Nephron progenitor cell (in vitro differentiated cells): Measurements from ENCODE around the gene RRP1B.
A peak's percentile ranks its signal among the peaks of the same experiment; 100 is the strongest.
"Not testable (repeated sequence)": the region's sequence is repeated elsewhere in the genome, so short reads cannot be mapped to it uniquely, and the experiment has no call there.

ENCODE experiments used
- DNase-seq: peaks from one replicate; pipeline ENCODE4 v3.0.0; 2021
- H3K27ac Mint-ChIP-seq: 2 replicates; pipeline ENCODE4 v1.8.0; 2021; ENCODE audit warnings: mild to moderate bottlenecking, moderate library complexity, mixed read lengths
- H3K27me3 Mint-ChIP-seq: 2 replicates; pipeline ENCODE4 v1.8.0; 2021; ENCODE audit warnings: mild to moderate bottlenecking, low read depth, mixed read lengths; ENCODE audit not compliant: poor library complexity
- H3K36me3 Mint-ChIP-seq: 2 replicates; pipeline ENCODE4 v1.8.0; 2021; ENCODE audit warnings: low read depth, mixed read lengths
- H3K4me1 Mint-ChIP-seq: 2 replicates; pipeline ENCODE4 v1.8.0; 2021; ENCODE audit warnings: mixed read lengths
- H3K4me3 Mint-ChIP-seq: 2 replicates; pipeline ENCODE4 v1.8.0; 2021; ENCODE audit warnings: mild to moderate bottlenecking, moderate library complexity, mixed read lengths
- H3K9me3 Mint-ChIP-seq: 2 replicates; pipeline ENCODE4 v1.8.0; 2021; ENCODE audit warnings: mild to moderate bottlenecking, moderate library complexity, mixed read lengths
- CTCF ChIP-seq: fragments of 200-600 bp; sonication (generic); IDR thresholded peaks from 2 replicates; pipeline ENCODE4 v1.5.0; 2021; ENCODE audit warnings: antibody characterized with exemption

Gene RRP1B

GRCh38 chr21:43669828-43670605, 10.7 kb downstream of the RRP1B start:
- Mint-ChIP-seq H3K27me3 (no peaks in the 10 kb centered on the region), H3K9me3 (peaks cover 3% of the 10 kb centered on the region), H3K36me3 (peaks cover 67% of the 10 kb centered on the region), H3K4me1 (no peaks in the 10 kb centered on the region), H3K27ac (peak overlapping the region; percentile 86), H3K4me3 (no peak overlapping the region)
- no peak for DNase-seq
- no peak for TF ChIP-seq CTCF

- no peak for TF ChIP-seq CTCF
- DNase-seq, result no peak
- no peaks in the 10 kb centered on the region for H3K4me1 Mint-ChIP-seq
- no peaks in the 10 kb centered on the region for H3K27me3 Mint-ChIP-seq
- no peaks in the 10 kb centered on the region for H3K9me3 Mint-ChIP-seq
- H3K4me3 Mint-ChIP-seq, result no peak overlapping the region
- H3K36me3 Mint-ChIP-seq, result peaks cover 77% of the 10 kb centered on the region
- H3K27ac Mint-ChIP-seq, result no peak overlapping the region
Observed at GRCh38 chr21:43675871-43676270, 16.5 kb downstream of the RRP1B start.

GRCh38 chr21:43676391-43676790, 17.0 kb downstream of the RRP1B start:
- Mint-ChIP-seq H3K4me3 (no peak overlapping the region), H3K9me3 (no peaks in the 10 kb centered on the region), H3K27ac (no peak overlapping the region), H3K27me3 (no peaks in the 10 kb centered on the region), H3K36me3 (peaks cover 77% of the 10 kb centered on the region), H3K4me1 (no peaks in the 10 kb centered on the region)
- no peak for DNase-seq
- TF ChIP-seq CTCF, result no peak

- H3K36me3 Mint-ChIP-seq, result peaks cover 69% of the 10 kb centered on the region
Observed at GRCh38 chr21:43679951-43680350, 20.6 kb downstream of the RRP1B start.

GRCh38 chr21:43680421-43680820, 21.1 kb downstream of the RRP1B start:
- not testable (repeated sequence) for H3K4me3 Mint-ChIP-seq, H3K9me3 Mint-ChIP-seq, H3K4me1 Mint-ChIP-seq, H3K27me3 Mint-ChIP-seq, H3K27ac Mint-ChIP-seq, DNase-seq
- H3K36me3 Mint-ChIP-seq, result peaks cover 69% of the 10 kb centered on the region

More at GRCh38 chr21:43679951-43680350, 20.6 kb downstream of the RRP1B start:
- Mint-ChIP-seq H3K9me3 (no peaks in the 10 kb centered on the region), H3K4me1 (no peaks in the 10 kb centered on the region), H3K27ac (peak overlapping the region; percentile 75), H3K4me3 (no peak overlapping the region), H3K27me3 (no peaks in the 10 kb centered on the region)
- TF ChIP-seq CTCF, result no peak
- no peak for DNase-seq

GRCh38 chr21:43681650-43682049, 22.3 kb downstream of the RRP1B start:
- no peaks in the 10 kb centered on the region for H3K9me3 Mint-ChIP-seq

More at GRCh38 chr21:43681650-43682049, 22.3 kb downstream of the RRP1B start:
- no peak for TF ChIP-seq CTCF
- H3K4me1 Mint-ChIP-seq, result no peaks in the 10 kb centered on the region
- H3K36me3 Mint-ChIP-seq, result peaks cover 71% of the 10 kb centered on the region
- no peak overlapping the region for H3K4me3 Mint-ChIP-seq
- peak overlapping the region; percentile 94 for H3K27ac Mint-ChIP-seq
- DNase-seq, result no peak
- no peaks in the 10 kb centered on the region for H3K27me3 Mint-ChIP-seq
